Neutrophil (primary cell): Measurements from ENCODE around the gene TMEM106C.

Experiments
- H3K27ac ChIP-seq: fragments of 200-600 bp; sonication (generic); 2 replicates; pipeline ENCODE4 v1.5.1; 2016; ENCODE audit warnings: mild to moderate bottlenecking, moderate library complexity
- H3K27me3 ChIP-seq: fragments of 200-600 bp; sonication (generic); 2 replicates; pipeline ENCODE4 v1.6.0; 2016; ENCODE audit warnings: mild to moderate bottlenecking
- H3K36me3 ChIP-seq: fragments of 200-600 bp; sonication (generic); 2 replicates; pipeline ENCODE4 v1.5.1; 2017
- H3K4me1 ChIP-seq, 2 experiments: fragments of 200-600 bp in 1 of 2; sonication (generic) in 1 of 2; 1 replicate in 1 of 2; 2 replicates in 1 of 2; pipeline versions ENCODE4 v1.5.1 to v1.6.1; 2013 to 2016; ENCODE audit warnings: low read depth in 1 of 2, low read length in 1 of 2, mild to moderate bottlenecking in 1 of 2, moderate library complexity in 1 of 2; ENCODE audit not compliant: control insufficient read depth in 1 of 2, insufficient read depth in 1 of 2
- H3K4me3 ChIP-seq, 2 experiments: fragments of 200-600 bp in 1 of 2; sonication (generic) in 1 of 2; 1 replicate in 1 of 2; 2 replicates in 1 of 2; pipeline ENCODE4 v1.5.1; 2013 to 2016; ENCODE audit warnings: low read depth in 1 of 2, low read length in 1 of 2, mild to moderate bottlenecking in 1 of 2, moderate library complexity in 1 of 2
- H3K9me3 ChIP-seq: fragments of 200-600 bp; sonication (generic); 2 replicates; pipeline ENCODE4 v1.5.1; 2016
- CTCF ChIP-seq: fragments of 200-600 bp; sonication (generic); IDR thresholded peaks from 2 replicates; pipeline ENCODE4 v1.5.1; 2016; ENCODE audit warnings: antibody characterized with exemption

Gene TMEM106C

GRCh38 chr12:48008950-48009349 lies 45.6 kb downstream of the TMEM106C start:
- no peak overlapping the region for H3K27ac ChIP-seq
- no peak overlapping the region for H3K4me3 ChIP-seq
- peaks cover 95% of the 10 kb centered on the region for H3K27me3 ChIP-seq
- no peaks in the 10 kb centered on the region for H3K9me3 ChIP-seq
- TF ChIP-seq CTCF: no peak
- H3K36me3 ChIP-seq: no peaks in the 10 kb centered on the region
- H3K4me1 ChIP-seq: peaks cover 3 to 7% of the 10 kb centered on the region in 2 experiments

GRCh38 chr12:48009471-48009870 lies 46.1 kb downstream of the TMEM106C start:
- no peaks in the 10 kb centered on the region for H3K36me3 ChIP-seq
- no peak for TF ChIP-seq CTCF
- peaks cover 95% of the 10 kb centered on the region for H3K27me3 ChIP-seq

GRCh38 chr12:48010366-48010970 lies 47.1 kb downstream of the TMEM106C start:
- Histone ChIP-seq H3K4me3 (no peak overlapping the region), H3K9me3 (no peaks in the 10 kb centered on the region), H3K27me3 (peaks cover 94% of the 10 kb centered on the region), H3K36me3 (no peaks in the 10 kb centered on the region), H3K4me1 (no peaks in the 10 kb centered on the region), H3K27ac (no peak overlapping the region)
- no peak for TF ChIP-seq CTCF

More at GRCh38 chr12:48009471-48009870, 46.1 kb downstream of the TMEM106C start:
- no peaks in the 10 kb centered on the region for H3K9me3 ChIP-seq
- peaks cover 0 to 2% of the 10 kb centered on the region in 2 experiments for H3K4me1 ChIP-seq
- no peak overlapping the region for H3K27ac ChIP-seq
- no peak overlapping the region for H3K4me3 ChIP-seq

- no peak overlapping the region for H3K4me3 ChIP-seq
- no peak for TF ChIP-seq CTCF
- H3K36me3 ChIP-seq: no peaks in the 10 kb centered on the region
- no peaks in the 10 kb centered on the region for H3K4me1 ChIP-seq
- no peak overlapping the region for H3K27ac ChIP-seq
- H3K9me3 ChIP-seq: no peaks in the 10 kb centered on the region
- peaks cover 93% of the 10 kb centered on the region for H3K27me3 ChIP-seq
Measured at GRCh38 chr12:48012070-48012469, 48.7 kb downstream of the TMEM106C start.

- Histone ChIP-seq H3K27ac (no peak overlapping the region), H3K4me3 (no peak overlapping the region), H3K36me3 (no peaks in the 10 kb centered on the region), H3K9me3 (no peaks in the 10 kb centered on the region), H3K4me1 (no peaks in the 10 kb centered on the region), H3K27me3 (peaks cover 93% of the 10 kb centered on the region)
- no peak for TF ChIP-seq CTCF
Measured at GRCh38 chr12:48013287-48013686, 49.9 kb downstream of the TMEM106C start.
